Measurements from ENCODE around the gene LRP11.
"Not testable (repeated sequence)": the region's sequence is repeated elsewhere in the genome, so short reads cannot be mapped to it uniquely, and the experiment has no call there.

LRP11 gene

GRCh38 chr6:149897855-149898744, 33.9 kb upstream of the LRP11 start, which contains the start of gene RAET1E:
Gene RAET1E, minus strand, starts transcription at chr6:149898113. Its CDS starts 7,212 bp downstream, at chr6:149890901.
- no peak for DNase-seq (ENCODE audit: low read depth, low spot score)

GRCh38 chr6:149897015-149897697, 33.0 kb upstream of the LRP11 start:
- peak; percentile 27 for DNase-seq (ENCODE audit: low read depth, low spot score)

GRCh38 chr6:149896491-149896890, 32.3 kb upstream of the LRP11 start:
- DNase-seq (ENCODE audit: low read depth, low spot score): no peak

- DNase-seq (ENCODE audit: low read depth, low spot score): no peak
These were observed 31.7 kb upstream of the LRP11 start for GRCh38 chr6:149895833-149896271.

- DNase-seq (ENCODE audit: low read depth, low spot score): no peak
These were observed 31.0 kb upstream of the LRP11 start for GRCh38 chr6:149895048-149895590.

GRCh38 chr6:149891864-149892263, 27.7 kb upstream of the LRP11 start:
- not testable (repeated sequence) for DNase-seq (ENCODE audit: low read depth, low spot score)

- no peak for DNase-seq (ENCODE audit: low read depth, low spot score)
These were observed 27.1 kb upstream of the LRP11 start for GRCh38 chr6:149891259-149891658.

- no peak for DNase-seq (ENCODE audit: low read depth, low spot score)
These were observed 26.5 kb upstream of the LRP11 start for GRCh38 chr6:149890629-149891045.

- DNase-seq (ENCODE audit: low read depth, low spot score): no peak
These were observed 25.2 kb upstream of the LRP11 start for GRCh38 chr6:149889326-149889725.

- DNase-seq (ENCODE audit: low read depth, low spot score): no peak
These were observed 24.5 kb upstream of the LRP11 start for GRCh38 chr6:149888659-149889058.

- DNase-seq (ENCODE audit: low read depth, low spot score): no peak
These were observed 23.9 kb upstream of the LRP11 start for GRCh38 chr6:149888093-149888492.

GRCh38 chr6:149887343-149887742, 23.2 kb upstream of the LRP11 start:
- no peak for DNase-seq (ENCODE audit: low read depth, low spot score)

GRCh38 chr6:149885888-149886287, 21.7 kb upstream of the LRP11 start:
- DNase-seq (ENCODE audit: low read depth, low spot score): no peak

GRCh38 chr6:149884617-149885016, 20.5 kb upstream of the LRP11 start:
- no peak for DNase-seq (ENCODE audit: low read depth, low spot score)

- DNase-seq (ENCODE audit: low read depth, low spot score): no peak
These were observed 20.1 kb upstream of the LRP11 start for GRCh38 chr6:149884215-149884614.

GRCh38 chr6:149881860-149882259, 17.7 kb upstream of the LRP11 start:
- DNase-seq (ENCODE audit: low read depth, low spot score): no peak

- DNase-seq (ENCODE audit: low read depth, low spot score): no peak
These were observed 17.1 kb upstream of the LRP11 start for GRCh38 chr6:149881066-149881766.

GRCh38 chr6:149877659-149878058, 13.5 kb upstream of the LRP11 start:
- no peak for DNase-seq (ENCODE audit: low read depth, low spot score)

- no peak for DNase-seq (ENCODE audit: low read depth, low spot score)
These were observed 12.2 kb upstream of the LRP11 start for GRCh38 chr6:149876241-149876933.

- DNase-seq (ENCODE audit: low read depth, low spot score): no peak
These were observed 8.1 kb upstream of the LRP11 start for GRCh38 chr6:149872233-149872632.

GRCh38 chr6:149871182-149871581, 7.0 kb upstream of the LRP11 start:
- DNase-seq (ENCODE audit: low read depth, low spot score): no peak
